Tibial nerve (tissue), 4 donors: Measurements from ENCODE around the gene TCFL5. TPM values are rescaled to one million over a fixed set of nuclear protein-coding genes. Genes with fewer than 3 reads are reported as not detected.

Experiments used
- DNase-seq, 2 donors: peaks; one replicate each; pipeline ENCODE4 v3.0.0-alpha.2; 2019; ENCODE audit warnings: low spot score in 2 of 2
- H3K27ac ChIP-seq, 4 donors: fragments of 200-600 bp; sonication (generic) in 3 of 4; one replicate each; pipeline ENCODE4 v1.5.1; 2017 to 2019; ENCODE audit warnings: mild to moderate bottlenecking in 1 of 4
- H3K27me3 ChIP-seq, 2 donors: fragments of 200-600 bp; sonication (generic) in 1 of 2; one replicate each; pipeline versions ENCODE4 v1.5.1 to v1.6.0; 2017 to 2019
- H3K36me3 ChIP-seq, 3 donors: fragments of 200-600 bp; sonication (generic); one replicate each; pipeline ENCODE4 v1.5.1; 2018 to 2019
- H3K4me1 ChIP-seq, 4 donors: fragments of 200-600 bp; sonication (generic) in 3 of 4; one replicate each; pipeline ENCODE4 v1.5.1; 2017 to 2019
- H3K4me3 ChIP-seq, 4 donors: fragments of 200-600 bp; sonication (generic) in 3 of 4; one replicate each; pipeline ENCODE4 v1.5.1; 2017 to 2019; ENCODE audit warnings: mild to moderate bottlenecking in 1 of 4, moderate library complexity in 1 of 4
- H3K9me3 ChIP-seq, 4 donors: fragments of 200-600 bp; sonication (generic) in 3 of 4; one replicate each; pipeline ENCODE4 v1.5.1; 2017 to 2019
- CTCF ChIP-seq, 5 experiments: fragments of 200-600 bp in 3 of 5; fragments of 450-650 bp in 2 of 5; sonication (generic) in 3 of 5; IDR thresholded peaks; one replicate each; pipeline ENCODE4 v1.5.1; 2016 to 2019; ENCODE audit warnings: antibody characterized with exemption in 5 of 5, mild to moderate bottlenecking in 3 of 5, moderate library complexity in 2 of 5
- EP300 ChIP-seq, 2 donors: sonication (generic); formaldehyde crosslinking; IDR thresholded peaks; one replicate each; pipeline ENCODE4 v1.6.1; 2017; ENCODE audit warnings: antibody characterized with exemption in 2 of 2, mild to moderate bottlenecking in 1 of 2
- POLR2A ChIP-seq, 2 donors: fragments of 450-650 bp; IDR thresholded peaks; one replicate each; pipeline ENCODE4 v1.6.1; 2017; ENCODE audit warnings: antibody characterized with exemption in 2 of 2, mild to moderate bottlenecking in 2 of 2, moderate library complexity in 2 of 2
- WGBS, 2 donors: methylation state at CpG; one replicate each; pipeline ENCODE4 v1.1.5; 2018; 5-methylcytosine and 5-hydroxymethylcytosine counted together
- total RNA-seq, 4 donors: library from RNA; depleted of rRNA; stranded (reverse); fragments of >200 nt; gene quantifications; one replicate each; pipeline ENCODE4 v1.1.0, GENCODE V29; 2016

TCFL5 gene
- total RNA-seq, 4 donors from 2014 or later: 9.8 to 25.1 (median 16.2) TPM

DNA sequence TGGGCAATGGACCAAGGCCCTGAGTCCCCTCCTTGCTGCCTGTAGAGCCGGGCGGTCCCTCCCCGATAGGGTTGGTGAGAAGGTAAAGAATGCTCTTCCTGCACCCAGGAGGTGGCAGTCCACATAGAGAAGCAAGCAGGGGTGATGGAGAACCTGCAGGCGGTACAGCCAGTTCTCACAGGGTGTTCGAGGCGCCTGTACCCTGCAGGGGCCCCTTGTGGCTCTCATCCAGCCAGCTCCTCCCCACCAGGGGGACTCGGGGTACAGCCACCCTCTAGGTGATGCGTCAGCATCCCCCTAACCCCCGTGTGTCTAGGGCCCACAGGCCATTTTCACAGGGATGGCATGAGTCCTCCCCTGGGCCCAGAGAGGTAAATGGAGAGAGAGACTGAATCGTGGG is 49.9 kb downstream of the TCFL5 start:
- DNase-seq: no peak
- Histone ChIP-seq H3K4me3 (no peak overlapping the region), H3K9me3 (no peaks in the 10 kb centered on the region), H3K4me1 (peaks cover 0 to 43% (median 28%) of the 10 kb centered on the region in 4 donors), H3K36me3 (peaks cover 0 to 76% (median 27%) of the 10 kb centered on the region in 3 donors), H3K27me3 (peaks cover 0 to 4% of the 10 kb centered on the region in 2 donors), H3K27ac (no peak overlapping the region)
- TF ChIP-seq EP300 (IDR thresholded peaks at IDR 0.05) (no peak), POLR2A (IDR thresholded peaks at IDR 0.05) (no peak), CTCF (IDR thresholded peaks at IDR 0.05) (no peak)
- 82 to 85% methylated on average over 10 of the region's 10 CpGs for whole genome bisulfite sequencing, 2 donors

DNA sequence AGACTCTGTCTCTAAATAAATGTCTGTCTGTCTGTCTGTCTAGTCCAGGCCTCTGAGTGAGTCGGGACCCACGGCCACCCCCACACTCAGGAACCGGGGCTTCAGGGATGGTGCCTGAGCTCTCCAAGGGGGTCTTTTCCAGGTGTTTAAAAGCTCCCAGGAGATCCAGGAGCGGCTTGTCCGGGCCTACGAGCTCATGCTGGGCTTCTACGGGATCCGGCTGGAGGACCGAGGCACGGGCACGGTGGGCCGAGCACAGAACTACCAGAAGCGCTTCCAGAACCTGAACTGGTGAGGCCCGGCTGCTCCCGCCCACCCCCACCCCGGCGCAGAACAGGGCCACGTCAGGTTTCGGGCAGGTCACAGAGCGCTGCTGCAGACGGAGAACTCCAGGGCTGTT is 50.3 kb downstream of the TCFL5 start:
- H3K4me3 ChIP-seq: no peak overlapping the region
- H3K36me3 ChIP-seq: peaks cover 0 to 78% (median 27%) of the 10 kb centered on the region in 3 donors
- no peaks in the 10 kb centered on the region for H3K9me3 ChIP-seq
- peaks cover 0 to 43% (median 28%) of the 10 kb centered on the region in 4 donors for H3K4me1 ChIP-seq
- DNase-seq: no peak
- peaks cover 0 to under 1% of the 10 kb centered on the region in 2 donors for H3K27me3 ChIP-seq
- H3K27ac ChIP-seq: no peak overlapping the region
- no peak for TF ChIP-seq CTCF (IDR thresholded peaks at IDR 0.05)
- no peak for TF ChIP-seq EP300 (IDR thresholded peaks at IDR 0.05)
- TF ChIP-seq POLR2A (IDR thresholded peaks at IDR 0.05): no peak
- WGBS, 2 donors: 81 to 98% methylated on average over 8 to 13 of the region's 21 CpGs

DNA sequence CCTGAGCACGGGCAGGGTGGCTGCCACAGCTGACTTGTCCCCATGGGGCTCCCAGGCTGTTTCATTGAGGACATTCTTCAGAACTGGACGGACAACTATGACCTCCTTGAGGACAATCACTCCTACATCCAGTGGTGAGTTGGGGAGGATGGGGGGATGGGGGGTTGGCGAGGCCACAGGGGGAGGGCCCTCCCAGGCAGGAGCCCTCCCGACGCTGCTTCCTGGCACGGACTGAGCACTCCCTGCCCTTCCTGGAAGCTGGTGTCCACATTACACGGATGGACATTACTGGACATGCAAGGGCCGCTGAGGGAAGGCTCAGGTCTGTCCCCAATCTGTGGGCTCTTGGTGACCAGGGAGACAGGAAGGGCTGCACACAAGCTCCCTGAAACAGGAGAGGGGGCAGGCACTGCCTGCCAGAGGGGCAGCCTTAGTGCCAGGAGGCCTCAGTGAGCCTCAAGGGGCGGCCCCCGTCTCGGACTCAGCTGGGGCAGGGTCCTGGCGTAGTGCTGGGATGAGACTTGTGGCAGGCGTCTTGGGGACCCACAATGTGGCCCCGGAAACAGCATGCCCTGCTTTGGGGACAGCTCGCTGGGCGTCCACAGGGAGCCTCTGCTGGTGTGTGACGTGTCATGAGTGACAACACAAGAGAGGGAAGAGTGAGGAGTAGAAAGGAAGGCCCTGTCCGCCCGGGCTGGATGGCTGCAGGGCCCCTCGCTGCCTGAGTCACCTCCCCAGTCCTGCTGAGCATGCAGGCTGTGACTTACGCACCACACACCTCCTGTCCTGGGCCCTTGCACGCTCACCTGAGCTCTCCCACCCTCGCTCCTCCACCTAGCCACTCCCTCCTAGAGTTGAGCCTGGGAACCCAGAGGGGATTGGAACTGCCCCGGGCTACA is 51.8 kb downstream of the TCFL5 start:
- Histone ChIP-seq H3K27ac (no peak overlapping the region), H3K36me3 (peaks cover 0 to 78% (median 27%) of the 10 kb centered on the region in 3 donors), H3K4me3 (no peak overlapping the region), H3K4me1 (peaks cover 0 to 37% (median 25%) of the 10 kb centered on the region in 4 donors), H3K27me3 (no peaks in the 10 kb centered on the region), H3K9me3 (no peaks in the 10 kb centered on the region)
- WGBS, 2 donors: 91 to 92% methylated on average over 20 to 24 of the region's 24 CpGs
- no peak for DNase-seq
- TF ChIP-seq CTCF (IDR thresholded peaks at IDR 0.05): no peak
- no peak for TF ChIP-seq EP300 (IDR thresholded peaks at IDR 0.05)
- TF ChIP-seq POLR2A (IDR thresholded peaks at IDR 0.05): no peak

DNA sequence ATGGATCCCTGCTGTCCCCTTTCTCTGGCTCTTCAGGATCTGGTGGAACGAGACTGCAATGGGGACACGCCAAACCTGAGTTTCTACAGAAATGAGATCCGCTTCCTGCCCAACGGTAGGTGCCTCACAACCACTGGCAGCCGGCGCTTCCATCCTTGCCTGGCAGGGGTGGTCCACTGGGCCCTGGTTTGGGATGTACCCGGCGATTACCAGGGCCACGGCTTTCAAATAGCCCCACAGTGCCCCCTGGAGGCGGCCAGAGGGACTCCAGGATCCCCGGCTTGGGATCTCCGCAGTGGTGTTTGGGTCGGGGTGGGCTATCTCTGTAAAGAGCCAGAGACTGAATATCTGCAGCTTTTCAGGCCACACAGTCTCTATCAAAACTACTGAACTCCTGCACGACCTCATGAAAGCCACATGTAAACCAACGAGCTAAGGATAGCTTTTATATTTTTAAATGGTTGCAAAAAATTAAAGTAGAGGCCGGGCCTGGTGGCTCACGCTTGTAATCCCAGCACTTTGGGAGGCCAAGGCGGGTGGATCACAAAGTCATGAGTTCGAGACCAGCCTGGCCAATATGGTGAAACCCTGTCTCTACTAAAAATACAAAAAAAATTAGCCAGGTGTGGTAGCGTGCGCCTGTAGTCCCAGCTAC is 53.3 kb downstream of the TCFL5 start:
- H3K4me1 ChIP-seq: peaks cover 0 to 41% (median 26%) of the 10 kb centered on the region in 4 donors
- peak; percentile 90 to 97 (median 94) for TF ChIP-seq CTCF (IDR thresholded peaks at IDR 0.05)
- TF ChIP-seq EP300 (IDR thresholded peaks at IDR 0.05): no peak
- TF ChIP-seq POLR2A (IDR thresholded peaks at IDR 0.05): no peak
- H3K36me3 ChIP-seq: peaks cover 0 to 66% (median 27%) of the 10 kb centered on the region in 3 donors
- peak; percentile 57 to 77 for DNase-seq
- 41 to 50% methylated on average over 16 to 19 of the region's 21 CpGs for WGBS, 2 donors
- H3K27ac ChIP-seq: peak overlapping the region in 1 of 4 donors; percentile 98
- no peak overlapping the region for H3K4me3 ChIP-seq
- H3K9me3 ChIP-seq: no peaks in the 10 kb centered on the region
- no peaks in the 10 kb centered on the region for H3K27me3 ChIP-seq
